HG03175 (cell line): ENCODE measurements around the gene DSCAML1.
A peak's percentile ranks its signal among the peaks of the same experiment; 100 is the strongest.
"Not testable (repeated sequence)": the region's sequence is repeated elsewhere in the genome, so short reads cannot be mapped to it uniquely, and the experiment has no call there.

Experiments used
- ATAC-seq: cut with Tn5 transposase; IDR thresholded peaks from one replicate; pipeline ENCODE4 v1.9.1; 2021; ENCODE audit warnings: mild to moderate bottlenecking, moderate library complexity; ENCODE audit not compliant: unreplicated experiment

DSCAML1 gene

GRCh38 chr11:117820071-117820470 lies 23.1 kb upstream of the DSCAML1 start:
- ATAC-seq, result no peak

DNA sequence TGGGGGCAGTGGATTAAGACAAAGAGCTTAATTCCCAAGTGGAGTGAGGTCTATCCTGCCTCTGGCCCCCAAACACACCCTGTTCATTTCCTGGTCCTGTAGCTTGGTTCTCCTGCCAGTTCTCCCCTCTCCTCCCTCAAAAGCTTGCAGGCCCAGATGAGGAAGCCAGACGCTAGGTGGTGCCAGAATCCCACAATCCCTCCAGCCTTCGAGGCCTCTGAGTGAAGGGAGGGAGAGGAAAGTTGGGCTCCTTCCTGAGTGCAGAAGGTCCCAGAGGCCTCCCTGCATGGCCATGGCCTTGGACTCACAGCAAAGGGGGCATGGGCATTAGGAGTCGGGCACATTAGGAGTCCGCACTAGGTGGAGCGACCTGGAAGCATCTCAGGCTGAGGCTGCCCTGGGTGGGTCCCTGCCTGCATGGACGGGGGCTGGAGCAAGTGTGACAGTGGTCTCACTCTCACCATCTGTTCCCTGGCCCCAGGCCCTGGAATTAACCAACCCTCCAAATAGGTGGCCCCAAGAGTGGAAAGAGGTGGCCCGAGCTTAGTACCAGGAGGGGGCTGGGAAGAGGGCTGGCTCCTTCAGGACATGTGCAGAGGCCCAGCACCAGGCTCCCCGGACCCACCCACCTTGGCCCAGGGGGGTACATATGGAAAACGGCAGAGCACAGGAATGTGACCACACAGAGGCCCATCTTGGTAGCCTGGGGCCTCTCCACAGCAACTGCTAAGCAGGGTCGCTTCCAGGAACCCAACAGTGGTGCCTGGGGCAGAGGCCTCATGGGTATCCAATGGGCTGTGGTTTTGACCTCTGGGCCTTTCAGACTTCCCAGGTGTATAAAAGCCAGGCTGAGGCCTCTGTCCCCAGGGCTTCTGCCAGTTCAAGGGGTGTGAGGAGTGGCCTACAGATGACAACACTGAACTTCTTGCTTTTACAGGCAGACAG lies 22.4 kb upstream of the DSCAML1 start:
- no peak for ATAC-seq

- ATAC-seq, result no peak
Measured at GRCh38 chr11:117818041-117818873, 21.2 kb upstream of the DSCAML1 start.

- no peak for ATAC-seq
Measured at GRCh38 chr11:117817368-117818040, 20.5 kb upstream of the DSCAML1 start.

DNA sequence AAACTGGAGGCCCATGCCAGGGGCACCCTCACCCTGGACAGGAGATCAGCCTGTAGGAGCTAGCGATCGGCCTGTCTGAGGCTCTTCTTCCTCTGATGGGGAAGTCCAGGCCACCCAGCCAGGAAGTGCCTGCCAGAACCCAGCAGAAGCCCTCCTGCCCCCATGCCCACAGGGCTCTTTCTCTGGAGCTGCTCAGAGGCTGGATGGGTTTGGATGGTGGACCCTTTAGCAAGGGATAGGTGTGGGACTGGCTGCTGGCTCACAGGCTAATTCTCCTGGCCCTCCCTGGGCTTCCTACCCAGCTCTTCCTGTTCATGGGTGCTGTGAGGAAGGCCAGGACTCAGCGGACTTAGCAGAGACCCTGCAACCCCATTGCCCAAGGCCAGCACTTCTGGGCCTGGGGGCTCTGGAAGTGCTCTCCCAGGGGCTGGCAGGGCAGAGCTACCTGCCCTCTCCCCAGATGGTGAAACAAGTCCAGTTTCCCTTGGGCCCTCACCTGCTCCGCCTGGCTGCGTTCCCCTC lies 19.9 kb upstream of the DSCAML1 start:
- no peak for ATAC-seq

- ATAC-seq, result no peak
Measured at GRCh38 chr11:117816151-117816741, 19.2 kb upstream of the DSCAML1 start.

GRCh38 chr11:117815262-117815803 lies 18.3 kb upstream of the DSCAML1 start:
- ATAC-seq, result peak; percentile 66

- peak; percentile 44 for ATAC-seq
Measured at GRCh38 chr11:117814766-117815261, 17.8 kb upstream of the DSCAML1 start.

DNA sequence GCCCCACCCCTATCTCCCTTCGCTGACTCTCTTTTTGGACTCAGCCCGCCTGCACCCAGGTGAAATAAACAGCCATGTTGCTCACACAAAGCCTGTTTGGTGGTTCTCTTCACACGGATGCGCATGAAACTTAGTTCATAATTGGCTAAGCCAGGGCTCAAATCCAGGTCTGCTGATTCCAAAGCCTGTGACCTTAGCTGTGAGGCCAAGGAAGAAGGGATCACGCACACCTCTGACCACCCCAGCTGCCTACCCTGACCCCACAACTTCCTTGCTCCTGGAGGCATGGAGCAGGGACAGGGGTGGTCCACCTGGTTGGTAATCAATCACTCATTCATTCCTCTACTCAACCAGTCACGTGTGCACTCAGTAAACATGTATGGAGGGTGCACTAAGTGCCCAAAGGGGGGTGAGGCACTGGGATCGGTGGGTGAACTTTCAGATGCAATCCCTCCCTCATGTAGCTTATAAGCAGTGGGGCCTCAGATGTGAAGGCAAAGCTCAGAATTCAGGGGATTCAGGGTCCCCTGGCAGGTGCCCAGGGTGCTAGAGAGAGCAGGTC lies 17.3 kb upstream of the DSCAML1 start:
- peak; percentile 9 for ATAC-seq

- ATAC-seq, result not testable (repeated sequence)
Measured at GRCh38 chr11:117810056-117810451, 13.0 kb upstream of the DSCAML1 start.

DNA sequence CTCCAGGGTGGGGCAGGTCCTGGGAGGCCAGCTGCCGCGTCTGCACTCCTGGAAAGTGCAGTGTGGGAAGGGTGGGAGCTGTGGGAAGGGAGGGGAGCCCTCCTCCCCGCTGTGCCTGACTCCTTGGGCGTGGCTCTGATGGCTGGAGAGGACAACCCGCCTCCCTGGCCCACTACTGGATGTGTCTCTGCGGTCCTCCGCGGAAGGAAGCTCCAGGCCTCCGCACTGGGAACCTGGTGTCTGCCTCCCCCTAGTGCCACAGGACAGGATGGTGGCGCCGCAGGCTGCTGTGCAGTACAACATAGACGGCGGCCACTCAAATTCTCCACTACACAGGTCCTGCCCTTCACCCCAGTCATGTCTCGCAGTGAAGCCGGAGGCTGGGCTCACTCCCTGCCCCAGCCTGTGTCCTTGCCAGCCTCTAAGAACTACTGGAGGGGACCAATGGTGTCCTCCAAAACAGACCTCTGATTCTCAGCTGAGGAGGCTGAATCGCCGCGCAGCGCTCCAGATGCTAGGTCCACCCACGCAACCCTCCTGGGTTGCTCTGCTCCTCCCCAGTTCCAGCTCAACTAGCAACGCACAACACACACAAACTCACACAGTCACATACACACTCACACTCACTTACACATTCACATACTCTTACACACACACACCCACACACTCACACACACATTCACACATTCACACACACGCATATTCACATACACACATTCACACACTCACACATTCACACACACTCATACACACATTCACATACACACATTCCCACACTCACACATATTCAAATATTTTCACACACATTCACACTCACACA lies 12.4 kb upstream of the DSCAML1 start:
- ATAC-seq, result no peak

DNA sequence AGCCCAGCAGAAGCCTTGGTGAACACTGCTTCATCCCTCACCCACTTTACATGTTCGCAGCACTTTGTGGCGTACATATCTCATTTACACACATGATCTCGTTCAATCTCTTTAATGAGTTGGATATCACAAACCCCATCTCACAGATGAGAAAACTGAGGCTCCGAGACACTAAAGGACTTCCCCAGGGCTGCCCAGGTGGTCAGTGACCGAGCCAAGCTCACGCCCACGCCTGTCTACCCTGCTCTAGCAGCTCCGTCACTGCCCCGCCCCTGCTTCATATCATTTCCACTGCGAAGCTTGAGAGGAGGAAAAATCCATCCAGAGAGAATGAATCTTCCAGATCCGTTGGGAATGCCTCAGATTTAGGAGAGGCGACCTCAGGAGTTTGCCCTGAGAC lies 11.8 kb upstream of the DSCAML1 start:
- ATAC-seq, result no peak

DNA sequence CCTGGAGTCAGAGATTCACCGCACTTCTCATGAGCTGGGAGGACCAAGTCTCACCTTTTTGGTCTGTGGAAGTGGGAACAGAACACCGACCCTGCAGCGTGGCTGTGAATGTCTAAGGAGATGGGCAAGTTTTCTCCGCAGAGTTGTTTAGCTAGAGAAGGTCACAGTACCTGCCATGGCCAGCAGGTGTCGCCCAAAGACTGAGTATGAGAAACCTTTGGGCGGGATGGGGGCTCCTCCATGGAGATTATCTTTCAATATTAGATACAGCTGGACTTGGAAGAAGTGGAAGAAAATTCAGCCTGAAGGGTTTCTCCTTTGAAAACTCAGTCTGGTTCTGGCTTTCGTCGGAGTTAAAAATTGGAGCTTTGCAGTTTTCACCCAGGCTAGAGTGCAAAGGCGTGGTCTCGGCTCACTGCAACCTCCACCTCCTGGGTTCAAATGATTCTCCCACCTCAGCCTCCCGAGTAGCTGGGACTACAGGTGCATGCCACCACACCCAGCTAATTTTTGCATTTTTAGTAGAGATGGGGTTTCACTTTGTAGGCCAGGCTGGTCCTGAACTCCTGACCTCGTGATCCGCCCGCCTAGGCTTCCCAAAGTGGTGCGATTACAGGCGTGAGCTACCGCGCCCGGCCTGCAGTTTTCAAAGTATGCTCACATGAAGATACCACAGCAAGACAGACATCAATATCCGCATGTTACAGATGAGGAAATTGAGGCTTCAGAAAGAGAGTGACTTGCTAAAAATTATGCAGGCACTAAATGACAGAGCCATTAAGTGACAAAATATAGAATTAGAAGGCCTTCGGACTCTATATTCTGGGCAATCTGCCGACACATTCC lies 10.7 kb upstream of the DSCAML1 start:
- ATAC-seq, result no peak

- ATAC-seq, result no peak
Measured at GRCh38 chr11:117806846-117807245, 9.8 kb upstream of the DSCAML1 start.

DNA sequence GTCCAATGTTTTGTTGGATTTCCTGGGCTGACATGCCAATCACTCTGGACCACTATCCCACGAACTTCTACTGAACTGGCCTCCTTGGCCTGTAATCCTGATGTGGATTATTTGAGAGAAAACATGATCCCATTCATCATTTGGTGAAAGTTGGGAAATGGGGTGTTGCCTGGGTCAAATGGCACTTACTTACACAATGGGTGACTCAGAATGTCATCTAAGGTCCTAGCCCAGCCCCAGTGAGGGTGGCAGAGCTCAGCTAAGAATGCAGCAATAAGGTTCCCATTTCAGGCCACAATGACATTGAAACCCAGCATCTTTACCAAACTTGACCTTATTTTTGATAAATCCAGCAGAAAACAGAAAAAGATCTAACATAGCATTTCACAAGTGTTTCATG lies 8.0 kb upstream of the DSCAML1 start:
- ATAC-seq, result no peak

DNA sequence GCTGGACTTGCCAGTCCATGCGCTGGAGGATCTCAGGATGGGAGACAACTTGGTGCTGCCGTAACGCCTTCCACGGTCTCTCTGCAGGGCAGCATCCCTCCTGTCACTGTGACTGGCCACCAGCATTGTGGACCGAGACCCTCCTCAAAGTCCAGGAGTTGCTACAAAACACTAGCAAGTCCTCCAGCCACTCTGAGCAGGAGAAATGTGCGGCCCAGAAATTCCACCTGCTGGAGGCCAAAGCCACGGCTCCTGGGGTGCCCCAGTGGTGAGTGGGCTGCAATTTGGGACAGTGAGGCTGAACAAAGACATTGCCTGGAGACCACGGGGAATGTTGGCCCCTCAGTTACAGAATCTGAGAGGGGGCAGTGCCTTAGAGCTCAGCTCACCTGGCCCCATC lies 6.9 kb upstream of the DSCAML1 start:
- ATAC-seq, result no peak

DNA sequence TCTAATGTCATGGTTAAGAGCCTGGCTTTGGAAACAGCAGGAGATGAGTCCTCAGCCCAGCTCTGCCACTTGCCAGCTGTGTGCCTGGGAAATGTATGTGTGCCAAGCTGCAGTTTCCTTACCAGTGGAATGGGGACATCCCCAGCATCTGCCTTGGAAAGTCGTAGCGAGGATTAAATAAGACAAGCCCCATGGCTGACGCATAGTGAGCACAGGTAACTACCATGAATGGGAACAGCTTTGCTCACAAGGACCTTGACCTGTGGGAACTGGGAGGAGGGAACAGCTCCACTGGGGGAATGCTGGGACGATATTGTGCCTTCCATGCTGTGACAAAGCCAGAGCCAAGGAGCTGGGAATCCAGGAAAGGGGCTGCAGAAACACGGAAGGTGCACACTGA lies 2.6 kb upstream of the DSCAML1 start:
- no peak for ATAC-seq

DNA sequence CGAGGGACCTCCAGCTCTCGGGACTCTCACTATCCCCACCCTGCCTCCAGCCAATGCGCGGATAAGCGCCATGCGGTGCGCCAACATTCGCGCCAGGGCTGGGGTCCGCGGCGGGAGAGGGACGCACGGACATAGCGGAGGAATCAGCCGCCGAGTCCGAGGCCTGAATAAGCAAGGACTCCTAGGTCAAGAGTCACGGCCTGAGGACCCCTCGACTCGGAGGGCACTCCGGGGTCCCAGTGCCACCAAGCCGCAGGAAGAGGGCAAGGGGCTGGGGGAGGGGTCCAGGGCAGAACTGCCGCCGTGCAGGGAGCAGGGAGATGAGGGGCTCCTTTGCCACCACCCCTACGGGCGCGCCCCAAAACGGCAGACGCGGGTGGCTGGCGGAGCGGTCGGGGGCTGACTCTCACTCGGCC lies 552 bp downstream of the DSCAML1 start:
- no peak for ATAC-seq
